Transverse colon (tissue), 4 donors: Measurements from ENCODE around the gene CPLX1.

Experiments
- EP300 ChIP-seq: sonication (generic); formaldehyde crosslinking; IDR thresholded peaks from one replicate; pipeline ENCODE4 v1.6.1; 2017; ENCODE audit warnings: antibody characterized with exemption, low read depth
- POLR2AphosphoS5 ChIP-seq, 3 donors: sonication (generic); formaldehyde crosslinking; IDR thresholded peaks; one replicate each; pipeline ENCODE4 v1.6.1; 2016; ENCODE audit warnings: antibody characterized with exemption in 3 of 3
- TF ChIP-seq, protein P1 (sequence below), 5 experiments: fragments of 200-600 bp in 3 of 5; fragments of 450-650 bp in 2 of 5; sonication (generic) in 3 of 5; IDR thresholded peaks; 1 replicate in 2 of 5; 2 replicates in 3 of 5; pipeline ENCODE4 v1.5.1; 2016 to 2017; ENCODE audit warnings: antibody characterized with exemption in 5 of 5, inconsistent platforms in 3 of 5, mild to moderate bottlenecking in 2 of 5, moderate library complexity in 1 of 5

DNA sequence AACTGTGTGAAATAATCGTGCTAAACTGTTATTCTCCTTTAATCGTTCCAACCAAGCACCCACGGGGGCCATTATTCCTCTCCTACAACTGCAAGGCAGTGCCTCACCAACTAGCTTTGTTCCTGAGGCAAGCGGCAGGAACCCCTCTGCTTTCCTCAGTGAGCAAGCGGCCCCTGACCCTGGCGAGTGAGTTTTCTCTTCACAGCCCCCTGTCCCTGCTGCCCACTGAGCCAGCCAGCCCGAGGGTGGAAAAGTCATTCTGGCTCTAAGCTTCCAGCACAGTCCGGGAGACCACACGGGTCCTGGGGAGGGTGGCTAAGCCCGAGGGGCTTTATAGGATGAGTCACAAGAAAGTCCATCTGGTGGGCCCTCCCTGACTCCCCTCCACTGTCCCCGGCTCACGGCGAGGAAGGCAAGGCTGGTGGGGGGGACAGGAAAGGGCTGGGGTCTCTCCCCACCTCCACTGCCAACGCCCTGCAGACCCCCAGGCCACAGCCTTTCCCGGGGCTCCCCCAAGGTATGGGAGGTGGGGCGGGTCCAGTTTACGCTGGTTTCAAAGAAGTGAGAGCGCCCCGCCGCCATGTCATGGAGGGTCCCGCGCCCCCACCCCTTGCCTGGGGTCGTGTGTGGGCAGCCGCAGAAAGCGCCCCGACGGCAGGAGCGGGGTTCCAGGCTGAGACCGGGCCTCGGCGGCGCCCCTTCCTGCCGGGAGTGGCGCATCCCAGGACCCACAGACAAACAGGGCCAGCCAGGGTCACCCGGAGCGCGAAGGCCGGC, 45.0 kb downstream of the CPLX1 start:
- TF ChIP-seq, protein P1, sequence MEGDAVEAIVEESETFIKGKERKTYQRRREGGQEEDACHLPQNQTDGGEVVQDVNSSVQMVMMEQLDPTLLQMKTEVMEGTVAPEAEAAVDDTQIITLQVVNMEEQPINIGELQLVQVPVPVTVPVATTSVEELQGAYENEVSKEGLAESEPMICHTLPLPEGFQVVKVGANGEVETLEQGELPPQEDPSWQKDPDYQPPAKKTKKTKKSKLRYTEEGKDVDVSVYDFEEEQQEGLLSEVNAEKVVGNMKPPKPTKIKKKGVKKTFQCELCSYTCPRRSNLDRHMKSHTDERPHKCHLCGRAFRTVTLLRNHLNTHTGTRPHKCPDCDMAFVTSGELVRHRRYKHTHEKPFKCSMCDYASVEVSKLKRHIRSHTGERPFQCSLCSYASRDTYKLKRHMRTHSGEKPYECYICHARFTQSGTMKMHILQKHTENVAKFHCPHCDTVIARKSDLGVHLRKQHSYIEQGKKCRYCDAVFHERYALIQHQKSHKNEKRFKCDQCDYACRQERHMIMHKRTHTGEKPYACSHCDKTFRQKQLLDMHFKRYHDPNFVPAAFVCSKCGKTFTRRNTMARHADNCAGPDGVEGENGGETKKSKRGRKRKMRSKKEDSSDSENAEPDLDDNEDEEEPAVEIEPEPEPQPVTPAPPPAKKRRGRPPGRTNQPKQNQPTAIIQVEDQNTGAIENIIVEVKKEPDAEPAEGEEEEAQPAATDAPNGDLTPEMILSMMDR (IDR thresholded peaks at IDR 0.05), result no peak
- TF ChIP-seq EP300, result no peak
- TF ChIP-seq POLR2AphosphoS5 (IDR thresholded peaks at IDR 0.05), result no peak
